GM19395 (cell line): ENCODE results near the gene TBL1XR1.

ENCODE experiments used
- ATAC-seq: cut with Tn5 transposase; IDR thresholded peaks from one replicate; pipeline ENCODE4 v1.9.1; 2021; ENCODE audit warnings: mild to moderate bottlenecking, moderate library complexity; ENCODE audit not compliant: unreplicated experiment

TBL1XR1 gene

DNA sequence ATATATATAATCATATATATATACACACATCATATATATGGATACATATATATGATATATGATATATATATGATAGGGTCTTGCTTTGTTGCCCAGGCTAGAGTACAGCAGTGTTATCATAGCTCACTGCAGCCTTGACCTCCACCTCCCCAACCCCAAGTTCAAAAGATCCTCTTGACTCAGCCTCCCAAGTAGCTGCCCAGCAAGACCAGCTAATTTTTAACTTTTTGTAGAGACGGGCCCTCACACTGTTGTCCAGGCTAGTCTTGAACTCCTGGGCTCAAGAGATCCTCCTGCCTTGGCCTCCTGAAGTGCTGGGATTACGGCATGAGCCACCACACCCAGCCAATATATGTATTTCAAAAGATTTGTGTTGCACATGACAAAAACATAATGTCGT is 83.0 kb downstream of the TBL1XR1 start:
- ATAC-seq = no peak

- ATAC-seq = peak; percentile 49
Observed at GRCh38 chr3:177111541-177111949, 85.7 kb downstream of the TBL1XR1 start.

GRCh38 chr3:177110895-177111294 is 86.4 kb downstream of the TBL1XR1 start:
- no peak for ATAC-seq

DNA sequence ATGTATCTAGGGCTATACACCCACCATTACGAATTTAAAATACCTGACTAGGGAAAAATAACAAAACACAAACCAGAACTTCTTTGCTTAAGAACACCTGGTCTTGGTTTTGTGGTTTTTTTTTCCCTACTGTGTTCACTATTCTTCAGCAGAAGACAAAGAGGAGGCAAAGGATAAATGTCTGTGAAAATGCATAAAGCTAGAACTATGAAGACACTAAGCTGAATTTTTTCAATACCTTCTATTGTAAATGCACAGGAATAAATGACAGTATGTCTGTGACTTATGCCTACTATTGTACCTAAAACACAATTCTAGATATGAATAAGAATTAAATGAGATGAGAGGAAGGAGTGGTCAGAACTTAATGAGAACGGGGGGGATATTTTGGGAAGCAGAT is 86.9 kb downstream of the TBL1XR1 start:
- no peak for ATAC-seq

DNA sequence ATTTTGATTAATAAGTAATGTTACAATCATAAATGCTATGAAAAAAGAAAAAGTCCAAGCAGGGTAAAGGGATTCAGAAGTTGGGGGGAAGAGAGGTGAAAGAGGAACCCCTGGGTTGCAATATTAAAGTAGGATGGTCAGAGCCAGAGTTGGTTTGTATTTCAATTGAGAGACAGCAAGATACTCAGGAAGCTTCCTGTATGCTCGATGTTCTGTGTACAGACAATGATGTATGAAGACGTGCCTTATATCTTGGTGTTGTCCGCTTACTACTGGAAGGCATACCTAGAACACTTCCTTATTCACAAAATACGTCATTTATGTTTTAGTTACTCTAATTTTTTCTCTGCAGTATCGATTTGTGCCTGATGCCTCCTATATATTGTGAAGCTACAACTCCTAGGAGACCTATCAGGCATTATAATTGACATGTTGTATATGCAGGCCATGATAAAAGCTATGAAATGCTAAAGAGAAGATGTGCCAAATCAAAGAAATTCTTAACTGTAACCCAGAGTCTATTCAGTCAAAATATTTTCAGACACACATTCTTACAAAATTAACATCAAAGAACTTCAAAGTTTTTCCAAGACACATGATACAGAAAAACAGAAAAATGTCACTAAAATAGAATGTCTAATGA is 87.5 kb downstream of the TBL1XR1 start:
- peak; percentile 50 for ATAC-seq

DNA sequence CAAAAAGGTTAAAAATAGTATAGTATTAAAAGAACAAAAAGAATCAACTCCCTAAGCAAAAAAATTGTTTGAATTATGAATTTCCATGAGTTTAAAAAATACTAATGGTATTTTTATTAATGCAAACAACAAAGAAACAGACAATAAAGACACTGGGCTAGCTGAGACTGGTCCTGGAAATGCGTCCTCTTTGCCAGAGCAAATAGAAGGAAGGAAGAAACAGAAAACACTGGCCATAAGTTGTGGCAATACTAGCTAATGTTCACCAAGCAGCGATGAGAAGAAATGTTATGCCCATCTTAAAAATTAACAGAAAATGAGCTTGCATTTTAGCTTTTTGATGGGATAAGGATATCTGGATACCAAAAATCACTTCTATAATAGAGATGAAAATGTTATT is 88.6 kb downstream of the TBL1XR1 start:
- no peak for ATAC-seq

- no peak for ATAC-seq
Observed at GRCh38 chr3:177107461-177108239, 89.6 kb downstream of the TBL1XR1 start.

DNA sequence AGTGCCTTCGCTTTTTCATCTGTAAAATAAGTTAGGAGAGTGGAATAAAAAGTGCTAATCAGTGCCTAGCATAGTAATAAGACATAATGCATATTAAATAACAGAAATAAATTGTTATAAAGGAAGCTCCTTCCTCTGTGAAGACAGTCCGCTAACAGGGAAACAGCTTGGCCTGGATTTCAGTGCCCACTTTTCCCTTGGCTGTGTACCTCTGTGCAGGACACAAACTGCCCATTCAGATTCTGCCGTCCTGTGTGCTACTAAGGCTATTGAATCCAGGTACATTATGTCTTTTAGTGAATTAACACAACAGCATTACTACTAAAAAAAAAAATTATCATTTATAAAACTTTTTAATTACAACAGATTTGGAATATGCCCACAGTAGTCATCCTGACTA is 90.7 kb downstream of the TBL1XR1 start:
- no peak for ATAC-seq

DNA sequence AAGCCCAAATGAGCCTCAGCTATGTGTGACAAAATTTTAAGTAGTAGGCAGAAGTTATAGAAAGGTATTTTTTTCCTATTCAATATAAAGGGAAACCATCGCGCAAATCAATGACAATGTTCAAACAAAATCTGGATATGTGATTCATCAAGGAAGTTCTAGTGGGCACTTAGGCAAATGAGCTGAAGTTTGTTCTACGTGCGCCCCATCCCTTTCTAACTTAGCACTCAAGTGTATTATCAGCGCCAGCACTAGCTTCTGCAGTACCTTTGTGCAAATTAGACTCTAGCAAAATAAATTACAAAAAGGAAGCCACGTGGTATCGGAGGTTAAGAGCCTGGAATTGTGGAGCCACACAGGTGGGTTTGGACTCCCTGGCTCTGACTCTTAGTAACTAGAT is 91.1 kb downstream of the TBL1XR1 start:
- ATAC-seq = no peak

- ATAC-seq = no peak
Observed at GRCh38 chr3:177105623-177106022, 91.7 kb downstream of the TBL1XR1 start.

- no peak for ATAC-seq
Observed at GRCh38 chr3:177104299-177104992, 92.8 kb downstream of the TBL1XR1 start.

DNA sequence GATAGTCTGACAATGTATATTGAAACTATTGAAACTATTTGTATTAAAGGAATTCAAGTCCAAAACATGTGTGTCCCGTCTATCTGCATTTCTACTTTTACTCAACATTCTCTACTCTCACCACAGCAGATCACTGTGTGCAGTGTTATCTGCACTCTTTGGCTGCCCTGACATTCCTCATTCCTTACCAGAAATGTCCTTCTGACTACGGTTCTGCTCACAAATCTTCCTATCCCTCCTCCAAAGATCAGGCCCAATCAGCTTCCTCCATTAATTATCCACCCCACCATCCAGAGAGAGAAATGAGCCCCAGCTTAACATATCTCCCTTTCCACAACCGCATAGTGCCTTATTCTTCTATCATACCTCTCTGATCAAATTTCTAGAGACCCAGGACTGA is 94.7 kb downstream of the TBL1XR1 start:
- no peak for ATAC-seq

- ATAC-seq = no peak
Observed at GRCh38 chr3:177098551-177098950, 98.7 kb downstream of the TBL1XR1 start.

GRCh38 chr3:177096615-177097014 is 100.7 kb downstream of the TBL1XR1 start:
- ATAC-seq = no peak

GRCh38 chr3:177093966-177094365 is 103.3 kb downstream of the TBL1XR1 start:
- ATAC-seq = no peak

DNA sequence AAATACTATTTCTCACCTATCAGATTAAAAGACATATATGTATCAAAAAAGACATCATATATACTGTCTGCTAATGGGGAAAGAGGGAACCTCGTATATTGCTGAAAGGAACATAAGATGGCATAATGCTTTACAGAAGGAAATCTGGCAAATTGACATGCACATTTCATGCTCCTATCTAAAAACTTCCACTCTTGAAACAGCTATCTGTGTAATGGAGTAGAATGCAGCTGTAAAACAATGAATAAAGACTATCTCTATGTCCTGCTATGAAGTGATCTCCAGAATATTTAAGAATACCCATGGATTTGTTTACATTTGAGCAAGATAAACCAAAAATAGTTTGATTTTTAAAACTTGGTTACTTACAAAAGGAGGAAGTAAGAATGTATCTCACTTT is 107.4 kb downstream of the TBL1XR1 start:
- ATAC-seq = no peak

DNA sequence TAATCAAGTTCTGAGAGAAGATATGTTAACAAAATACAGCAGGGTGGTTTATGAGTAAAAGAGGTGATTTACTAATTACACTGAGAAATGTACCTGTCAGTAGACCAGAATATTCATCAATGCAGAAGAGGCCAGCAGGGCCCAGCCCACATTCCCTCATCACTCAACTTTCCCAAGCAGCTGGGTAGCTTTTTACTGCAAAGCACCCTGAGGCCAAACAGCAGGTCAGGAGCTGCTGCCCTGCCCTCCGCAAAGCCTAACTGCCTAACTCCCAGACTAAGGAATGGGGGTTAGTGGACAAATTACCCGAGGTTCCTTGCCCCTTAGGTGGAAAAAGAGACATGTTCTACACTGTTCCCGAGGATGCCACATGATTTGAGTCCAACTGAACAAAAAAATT is 108.2 kb downstream of the TBL1XR1 start:
- no peak for ATAC-seq

- no peak for ATAC-seq
Observed at GRCh38 chr3:177085794-177086193, 111.5 kb downstream of the TBL1XR1 start.

DNA sequence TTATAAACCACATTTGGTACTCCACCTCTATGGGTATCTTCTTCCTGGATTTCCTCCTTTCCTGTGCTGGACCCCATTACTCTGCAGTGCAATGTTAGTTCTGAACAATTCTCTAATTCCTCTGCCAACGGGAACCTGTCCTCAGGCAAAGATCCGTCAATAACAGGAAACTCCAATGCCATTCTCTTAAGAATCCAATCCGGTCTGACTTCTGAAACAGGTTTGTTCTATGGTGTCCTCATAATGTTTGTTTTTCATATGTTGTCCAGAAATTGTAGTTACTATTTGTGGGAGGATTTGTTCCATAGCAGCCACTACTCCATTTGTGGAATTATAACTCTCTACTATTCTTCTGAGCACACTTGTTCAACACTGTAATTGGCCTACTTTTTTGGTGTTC is 112.7 kb downstream of the TBL1XR1 start:
- ATAC-seq = no peak

GRCh38 chr3:177080122-177080521 is 117.2 kb downstream of the TBL1XR1 start:
- no peak for ATAC-seq

- no peak for ATAC-seq
Observed at GRCh38 chr3:177079684-177080083, 117.6 kb downstream of the TBL1XR1 start.
